Activated naive CD4-positive, alpha-beta T cell treated with anti-CD3 and anti-CD28 coated beads for 36 hours (primary cell): ENCODE data around the gene PLK3. TPM values are rescaled to one million over a fixed set of nuclear protein-coding genes. Genes with fewer than 3 reads are reported as not detected.
A peak's percentile ranks its signal among the peaks of the same experiment; 100 is the strongest.
"Not testable (repeated sequence)": the region's sequence is repeated elsewhere in the genome, so short reads cannot be mapped to it uniquely, and the experiment has no call there.

Experiments
- CTCF ChIA-PET: fragments of 350-600 bp; sonication (Branson Sonifier 250); formaldehyde crosslinking; loops from one replicate; lab custom pipeline; 2021; ENCODE audit warnings: antibody characterized with exemption; lab: Charles Lee
- DNase-seq: peaks from one replicate; pipeline ENCODE4 v3.0.0-alpha.2; 2020
- H3K27ac Mint-ChIP-seq: one replicate; pipeline ENCODE4 v1.8.0; 2021; ENCODE audit warnings: mild to moderate bottlenecking, mixed read lengths
- H3K27me3 Mint-ChIP-seq: one replicate; pipeline ENCODE4 v1.8.0; 2021; ENCODE audit warnings: low read depth, mixed read lengths
- H3K36me3 Mint-ChIP-seq: one replicate; pipeline ENCODE4 v1.8.0; 2021; ENCODE audit warnings: low read depth, mixed read lengths
- H3K4me1 Mint-ChIP-seq: one replicate; pipeline ENCODE4 v1.8.0; 2021; ENCODE audit warnings: low read depth, mixed read lengths
- H3K4me3 Mint-ChIP-seq: one replicate; pipeline ENCODE4 v1.8.0; 2021; ENCODE audit warnings: mild to moderate bottlenecking, moderate library complexity, mixed read lengths
- H3K9me3 Mint-ChIP-seq: one replicate; pipeline ENCODE4 v1.8.0; 2021; ENCODE audit warnings: mixed read lengths
- intact Hi-C: fragments of 100-400 bp; cut with micrococcal nuclease; formaldehyde crosslinking; loops from one replicate; pipeline ENCODE4 v1.15.1; 2023
- total RNA-seq, 2 experiments: library from RNA; stranded (reverse); gene quantifications; one replicate each; pipeline ENCODE4 v1.2.3, GENCODE V29; 2021

Gene PLK3
- total RNA-seq, 2 experiments from 2014 or later: 44.2 to 46.7 TPM

GRCh38 chr1:44788120-44788860, 11.9 kb upstream of the PLK3 start, which contains the start of gene BEST4:
BEST4 (minus strand) TSS chr1:44788170; CDS start chr1:44787705, 465 bp downstream.
- Mint-ChIP-seq H3K27ac (no peak within 1 kb of the TSS), H3K4me3 (no peak within 1 kb of the TSS), H3K9me3 (no peaks in the 10 kb centered on the region), H3K27me3 (no peaks in the 10 kb centered on the region), H3K36me3 (peaks cover 2% of the 10 kb centered on the region), H3K4me1 (peaks cover 25% of the 10 kb centered on the region)
- CTCF ChIA-PET: interaction anchor here (0.9 to 2.0 kb wide), 3 partner anchors 21 to 28 kb away, joined by 3 to 7 read pairs (median 4); no protein-coding TSS in a partner anchor
- intact Hi-C loops: loop anchor here (5.0 kb wide), 2 partner anchors 199 to 514 kb away; partner anchors contain the start of gene EIF2B3
- DNase-seq: no peak

DNA sequence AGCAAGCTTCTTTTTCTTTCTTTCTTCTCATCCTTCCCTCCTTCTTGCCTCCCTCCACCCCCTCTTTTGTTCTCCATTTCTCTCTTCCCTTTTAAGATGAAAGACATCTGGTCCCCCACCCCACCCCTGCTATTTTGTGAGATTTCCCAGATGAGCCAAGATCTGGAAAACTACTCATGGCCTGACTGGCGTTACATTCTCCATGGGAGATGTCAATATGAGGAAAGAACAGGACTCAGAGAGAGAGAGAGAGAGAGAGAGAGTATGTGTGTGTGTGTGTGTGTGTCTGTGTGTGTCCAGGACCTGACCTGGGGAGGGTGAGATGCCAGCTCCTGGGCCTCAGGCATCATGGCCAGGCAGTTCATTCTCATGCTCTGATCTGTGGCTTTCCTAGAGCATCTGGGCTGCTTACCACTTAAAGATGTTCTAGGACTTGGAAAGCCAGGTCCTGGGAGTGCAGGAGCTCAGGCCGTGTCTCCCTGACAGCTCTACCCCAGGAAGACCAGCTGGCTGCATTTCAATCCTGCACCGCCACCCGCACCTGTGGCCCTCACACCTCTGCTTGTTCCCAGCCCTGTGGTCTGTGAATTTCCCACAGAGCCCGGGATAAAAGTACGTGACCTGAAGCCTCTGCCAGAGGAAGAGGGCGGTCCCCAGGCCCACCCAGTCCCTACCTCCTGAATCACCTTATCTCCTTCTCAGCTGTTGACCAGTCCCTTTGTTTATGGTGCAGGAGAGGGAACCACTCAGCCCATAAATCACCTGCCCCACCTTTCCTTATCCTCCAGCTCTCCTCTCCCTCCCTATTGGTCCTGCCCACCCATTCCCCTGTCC, 9.0 kb upstream of the PLK3 start:
- intact Hi-C loops: no loop called here
- Mint-ChIP-seq H3K36me3 (no peaks in the 10 kb centered on the region), H3K9me3 (no peaks in the 10 kb centered on the region), H3K27ac (no peak overlapping the region), H3K4me3 (no peak overlapping the region), H3K4me1 (peaks cover 4% of the 10 kb centered on the region), H3K27me3 (no peaks in the 10 kb centered on the region)
- DNase-seq: no peak
- CTCF ChIA-PET: interaction anchor here (0.6 to 2.1 kb wide), 4 partner anchors 9 to 60 kb away, joined by 4 to 10 read pairs (median 4); partner anchors contain the start of gene PLK3

- peak; percentile 3 for DNase-seq
- Mint-ChIP-seq H3K4me1 (no peaks in the 10 kb centered on the region), H3K27ac (no peak overlapping the region), H3K27me3 (no peaks in the 10 kb centered on the region), H3K9me3 (no peaks in the 10 kb centered on the region), H3K4me3 (no peak overlapping the region), H3K36me3 (no peaks in the 10 kb centered on the region)
- intact Hi-C loops: no loop called here
- CTCF ChIA-PET: interaction anchor here (0.6 to 1.3 kb wide), 8 partner anchors 14 to 545 kb away, joined by 3 to 5 read pairs (median 4); partner anchors contain the start of gene DYNLT4
Observed at GRCh38 chr1:44792736-44793502, 7.3 kb upstream of the PLK3 start.

- not testable (repeated sequence) for DNase-seq, H3K4me3 Mint-ChIP-seq, H3K27me3 Mint-ChIP-seq, H3K9me3 Mint-ChIP-seq
- Mint-ChIP-seq H3K4me1 (peaks cover 16% of the 10 kb centered on the region), H3K27ac (peak overlapping the region; percentile 41), H3K36me3 (peaks cover 21% of the 10 kb centered on the region)
- CTCF ChIA-PET: interaction anchor here (0.5 to 5.0 kb wide), 4 partner anchors 8 to 54 kb away, joined by 3 to 41 read pairs (median 4); no protein-coding TSS in a partner anchor
- intact Hi-C loops: loop anchor here (2.0 kb wide), 1 partner anchor 13 kb away; no protein-coding TSS in a partner anchor
Observed at GRCh38 chr1:44797886-44798285, 2.3 kb upstream of the PLK3 start.

DNA sequence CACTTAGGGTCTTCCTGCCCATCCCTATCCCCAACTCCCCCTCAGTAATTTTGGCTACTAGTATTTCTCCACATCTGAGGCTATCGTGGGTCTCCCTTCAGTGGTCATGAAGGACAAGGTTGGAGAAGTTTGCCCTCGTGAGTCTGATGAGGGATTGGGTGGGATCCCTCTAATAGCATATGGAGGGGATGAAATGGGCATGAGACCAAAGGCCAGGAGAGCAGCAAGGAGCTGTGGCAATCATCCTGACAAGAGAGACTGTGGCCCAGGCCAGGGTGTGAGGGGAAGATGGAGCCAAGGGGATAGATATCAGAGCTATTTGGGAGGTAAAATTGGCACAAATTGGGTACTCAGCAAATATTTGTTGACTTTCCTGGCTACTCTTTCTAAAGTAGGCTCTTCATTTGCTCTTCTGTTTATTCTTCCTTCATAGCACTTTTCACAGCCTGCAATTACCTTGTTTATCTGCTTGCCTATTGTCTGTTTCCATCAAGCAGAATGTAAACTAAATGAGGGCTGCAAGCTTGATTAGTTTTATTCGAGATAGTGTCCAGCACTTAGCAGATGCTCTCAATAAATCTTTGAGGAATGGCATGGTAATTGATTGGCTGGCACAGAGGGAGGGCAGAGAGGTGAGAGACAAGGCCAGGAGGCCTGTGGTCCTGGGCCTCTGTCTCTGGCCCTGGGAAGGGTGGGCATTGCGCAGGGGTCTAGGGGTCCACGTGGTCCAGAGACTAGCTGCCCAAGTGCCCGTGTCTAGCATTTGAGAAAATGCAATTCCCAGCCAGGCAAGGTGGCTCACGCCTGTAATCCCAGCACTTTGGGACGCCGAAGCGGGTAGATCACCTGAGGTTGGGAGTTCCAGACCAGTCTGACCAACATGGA, 1.5 kb upstream of the PLK3 start:
- CTCF ChIA-PET: interaction anchor here (0.8 to 5.0 kb wide), 5 partner anchors 9 to 69 kb away, joined by 3 to 41 read pairs (median 4); no protein-coding TSS in a partner anchor
- Mint-ChIP-seq H3K27me3 (no peaks in the 10 kb centered on the region), H3K36me3 (peaks cover 28% of the 10 kb centered on the region), H3K9me3 (no peaks in the 10 kb centered on the region), H3K27ac (peak overlapping the region; percentile 100), H3K4me3 (no peak overlapping the region), H3K4me1 (peaks cover 24% of the 10 kb centered on the region)
- DNase-seq: no peak
- intact Hi-C loops: loop anchor here (2.0 kb wide), 1 partner anchor 14 kb away; no protein-coding TSS in a partner anchor

DNA sequence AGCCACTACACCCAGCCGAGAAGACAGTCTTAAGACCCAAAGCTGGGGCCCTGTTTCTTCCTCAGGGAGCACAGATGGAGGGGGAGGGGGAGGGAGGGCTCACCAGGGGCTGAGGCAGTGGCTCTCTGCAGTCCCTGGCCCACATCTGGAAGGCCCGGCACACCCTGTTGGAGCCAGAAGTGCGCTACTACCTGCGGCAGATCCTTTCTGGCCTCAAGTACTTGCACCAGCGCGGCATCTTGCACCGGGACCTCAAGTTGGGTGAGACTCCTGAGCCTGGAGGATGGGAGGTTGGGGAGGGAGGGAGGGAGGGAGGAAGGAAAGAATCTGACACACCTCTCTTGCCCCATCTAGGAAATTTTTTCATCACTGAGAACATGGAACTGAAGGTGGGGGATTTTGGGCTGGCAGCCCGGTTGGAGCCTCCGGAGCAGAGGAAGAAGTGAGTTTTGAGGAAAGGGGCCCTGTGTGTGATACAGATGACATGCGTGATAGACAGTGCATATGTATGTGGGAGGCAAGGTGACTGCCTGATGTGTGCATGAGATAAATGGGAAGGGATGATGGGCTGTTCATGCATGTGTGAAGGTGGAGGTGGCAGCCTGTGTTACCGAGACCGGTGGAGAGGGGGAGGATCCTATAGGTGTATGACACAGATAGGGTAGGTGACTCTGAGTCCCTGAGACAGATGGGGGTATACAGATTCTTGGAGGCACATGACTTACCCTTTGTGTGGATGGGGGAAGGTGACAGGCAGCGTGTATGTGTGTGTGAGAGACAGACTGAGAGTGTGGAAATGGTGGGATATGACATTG, 1.5 kb downstream of the PLK3 start:
- CTCF ChIA-PET: interaction anchor here (2.0 to 5.0 kb wide), 2 partner anchors 7 to 18 kb away, joined by 15 to 41 read pairs; partner anchors contain the start of gene BTBD19
- peak; percentile 49 for DNase-seq
- Mint-ChIP-seq H3K9me3 (no peaks in the 10 kb centered on the region), H3K4me1 (peaks cover 48% of the 10 kb centered on the region), H3K27ac (peak overlapping the region; percentile 91), H3K4me3 (peak overlapping the region; percentile 81), H3K36me3 (peaks cover 47% of the 10 kb centered on the region), H3K27me3 (no peaks in the 10 kb centered on the region)
- intact Hi-C loops: loop anchor here (1.0 to 10.0 kb wide), 6 partner anchors 8 to 783 kb away; partner anchors contain the start of genes NASP, RNU5D-1 and TESK2

DNA sequence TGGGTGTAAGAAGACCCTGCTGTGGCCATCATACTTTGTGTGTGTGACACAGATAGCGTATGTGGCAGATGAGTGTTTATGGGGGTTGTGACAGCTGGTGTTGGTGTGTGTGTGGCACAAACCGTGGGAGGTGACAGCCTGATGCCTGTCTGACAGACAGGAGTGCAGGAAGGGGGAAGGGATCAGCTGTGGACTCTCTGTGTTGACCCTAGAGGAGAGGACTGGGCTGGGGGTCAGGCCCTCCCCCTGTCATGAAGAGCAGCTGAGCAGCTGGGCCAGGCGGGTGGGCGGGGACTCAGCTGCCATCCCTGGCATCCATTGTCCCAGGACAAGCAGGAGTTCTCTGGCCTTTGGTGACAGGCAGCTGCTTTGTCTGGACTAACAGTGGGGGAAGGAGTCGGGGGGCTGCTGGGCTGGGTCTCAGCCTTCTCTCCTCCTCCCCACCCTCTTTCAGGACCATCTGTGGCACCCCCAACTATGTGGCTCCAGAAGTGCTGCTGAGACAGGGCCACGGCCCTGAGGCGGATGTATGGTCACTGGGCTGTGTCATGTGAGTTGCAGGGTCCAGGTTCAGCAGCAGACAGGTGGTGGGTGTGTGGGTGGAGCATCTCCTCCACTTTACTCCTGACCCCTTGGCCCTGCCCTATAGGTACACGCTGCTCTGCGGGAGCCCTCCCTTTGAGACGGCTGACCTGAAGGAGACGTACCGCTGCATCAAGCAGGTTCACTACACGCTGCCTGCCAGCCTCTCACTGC, 2.3 kb downstream of the PLK3 start:
- Mint-ChIP-seq H3K4me1 (peaks cover 56% of the 10 kb centered on the region), H3K9me3 (no peaks in the 10 kb centered on the region), H3K4me3 (peak overlapping the region; percentile 81), H3K27ac (peak overlapping the region; percentile 91), H3K36me3 (peaks cover 52% of the 10 kb centered on the region), H3K27me3 (no peaks in the 10 kb centered on the region)
- intact Hi-C loops: loop anchor here (10.0 kb wide), 1 partner anchor 782 kb away; the partner anchor contains the start of gene NASP
- CTCF ChIA-PET: no interaction called here
- peak; percentile 32 for DNase-seq

- Mint-ChIP-seq H3K27me3 (no peaks in the 10 kb centered on the region), H3K27ac (peak overlapping the region; percentile 91), H3K4me1 (peaks cover 61% of the 10 kb centered on the region), H3K36me3 (peaks cover 52% of the 10 kb centered on the region), H3K9me3 (no peaks in the 10 kb centered on the region), H3K4me3 (peak overlapping the region; percentile 81)
- DNase-seq: no peak
- intact Hi-C loops: loop anchor here (10.0 kb wide), 1 partner anchor 782 kb away; the partner anchor contains the start of gene NASP
- CTCF ChIA-PET: interaction anchor here (0.6 kb wide), 1 partner anchor 16 kb away, joined by 4 read pairs; no protein-coding TSS in a partner anchor
Observed at GRCh38 chr1:44803062-44803311, 2.8 kb downstream of the PLK3 start.

- Mint-ChIP-seq H3K27ac (peak overlapping the region; percentile 91), H3K4me1 (peaks cover 65% of the 10 kb centered on the region), H3K9me3 (no peaks in the 10 kb centered on the region), H3K27me3 (no peaks in the 10 kb centered on the region), H3K36me3 (peaks cover 54% of the 10 kb centered on the region), H3K4me3 (peak overlapping the region; percentile 81)
- CTCF ChIA-PET: interaction anchor here (0.6 kb wide), 2 partner anchors 16 to 689 kb away, joined by 3 to 4 read pairs; no protein-coding TSS in a partner anchor
- no peak for DNase-seq
- intact Hi-C loops: loop anchor here (10.0 kb wide), 1 partner anchor 781 kb away; the partner anchor contains the start of gene NASP
Observed at GRCh38 chr1:44803312-44804095, 3.3 kb downstream of the PLK3 start.
